Upper lobe of right lung (tissue), 1 donor: Measurements from ENCODE around the gene ETV6. TPM values are rescaled to one million over a fixed set of nuclear protein-coding genes. Genes with fewer than 3 reads are reported as not detected.

Experiments
- ATAC-seq: fragments of 200-7000 bp; cut with Tn5 transposase; one replicate; pipeline ENCODE4 v1.9.1; 2020; ENCODE audit warnings: mild to moderate bottlenecking, moderate library complexity
- DNase-seq: peaks from one replicate; pipeline ENCODE4 v3.0.0-alpha.2; 2020
- H3K27ac ChIP-seq: fragments of 200-600 bp; one replicate; pipeline ENCODE4 v1.8.0; 2022
- H3K27me3 ChIP-seq: fragments of 200-600 bp; one replicate; pipeline ENCODE4 v1.8.0; 2022; ENCODE audit warnings: mild to moderate bottlenecking
- H3K36me3 ChIP-seq: fragments of 200-600 bp; one replicate; pipeline ENCODE4 v1.8.0; 2022
- H3K4me1 ChIP-seq: fragments of 200-600 bp; one replicate; pipeline ENCODE4 v1.8.0; 2022
- H3K4me3 ChIP-seq: fragments of 200-600 bp; one replicate; pipeline ENCODE4 v1.8.0; 2022; ENCODE audit warnings: mild to moderate bottlenecking
- H3K9me3 ChIP-seq: fragments of 200-600 bp; one replicate; pipeline ENCODE4 v1.8.0; 2022
- intact Hi-C: fragments of 100-400 bp; cut with DNase I; formaldehyde crosslinking; loops from one replicate; pipeline ENCODE4 v1.11.0; 2022
- total RNA-seq: library from RNA; stranded (reverse); fragmentation: NEBNext Ultra II Directional; extraction: Animal tissue kit (Norgen Biotek cat#: 25700); gene quantifications from one replicate; pipeline ENCODE4 v1.2.1, GENCODE V29; 2021
- TF ChIP-seq, protein P1 (sequence below): fragments of 200-600 bp; IDR thresholded peaks from one replicate; pipeline ENCODE4 v1.8.0; 2022; ENCODE audit warnings: antibody characterized with exemption
- donor health status: DM: no; HTN: yes; CAD: no; lungs with severe emphysema.

Gene ETV6
- total RNA-seq, 1 donor from 2014 or later: 45.0 TPM

- Histone ChIP-seq H3K9me3 (no peaks in the 10 kb centered on the region), H3K4me1 (peaks cover 21% of the 10 kb centered on the region), H3K27me3 (no peaks in the 10 kb centered on the region), H3K36me3 (peaks cover 34% of the 10 kb centered on the region), H3K27ac (peak overlapping the region; percentile 63), H3K4me3 (no peak overlapping the region)
- ATAC-seq (peak; percentile 82), DNase-seq (no peak)
- intact Hi-C loops: no loop called here
- TF ChIP-seq, protein P1, sequence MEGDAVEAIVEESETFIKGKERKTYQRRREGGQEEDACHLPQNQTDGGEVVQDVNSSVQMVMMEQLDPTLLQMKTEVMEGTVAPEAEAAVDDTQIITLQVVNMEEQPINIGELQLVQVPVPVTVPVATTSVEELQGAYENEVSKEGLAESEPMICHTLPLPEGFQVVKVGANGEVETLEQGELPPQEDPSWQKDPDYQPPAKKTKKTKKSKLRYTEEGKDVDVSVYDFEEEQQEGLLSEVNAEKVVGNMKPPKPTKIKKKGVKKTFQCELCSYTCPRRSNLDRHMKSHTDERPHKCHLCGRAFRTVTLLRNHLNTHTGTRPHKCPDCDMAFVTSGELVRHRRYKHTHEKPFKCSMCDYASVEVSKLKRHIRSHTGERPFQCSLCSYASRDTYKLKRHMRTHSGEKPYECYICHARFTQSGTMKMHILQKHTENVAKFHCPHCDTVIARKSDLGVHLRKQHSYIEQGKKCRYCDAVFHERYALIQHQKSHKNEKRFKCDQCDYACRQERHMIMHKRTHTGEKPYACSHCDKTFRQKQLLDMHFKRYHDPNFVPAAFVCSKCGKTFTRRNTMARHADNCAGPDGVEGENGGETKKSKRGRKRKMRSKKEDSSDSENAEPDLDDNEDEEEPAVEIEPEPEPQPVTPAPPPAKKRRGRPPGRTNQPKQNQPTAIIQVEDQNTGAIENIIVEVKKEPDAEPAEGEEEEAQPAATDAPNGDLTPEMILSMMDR: no peak
These were observed 235.2 kb downstream of the ETV6 start for GRCh38 chr12:11884706-11885105.

DNA sequence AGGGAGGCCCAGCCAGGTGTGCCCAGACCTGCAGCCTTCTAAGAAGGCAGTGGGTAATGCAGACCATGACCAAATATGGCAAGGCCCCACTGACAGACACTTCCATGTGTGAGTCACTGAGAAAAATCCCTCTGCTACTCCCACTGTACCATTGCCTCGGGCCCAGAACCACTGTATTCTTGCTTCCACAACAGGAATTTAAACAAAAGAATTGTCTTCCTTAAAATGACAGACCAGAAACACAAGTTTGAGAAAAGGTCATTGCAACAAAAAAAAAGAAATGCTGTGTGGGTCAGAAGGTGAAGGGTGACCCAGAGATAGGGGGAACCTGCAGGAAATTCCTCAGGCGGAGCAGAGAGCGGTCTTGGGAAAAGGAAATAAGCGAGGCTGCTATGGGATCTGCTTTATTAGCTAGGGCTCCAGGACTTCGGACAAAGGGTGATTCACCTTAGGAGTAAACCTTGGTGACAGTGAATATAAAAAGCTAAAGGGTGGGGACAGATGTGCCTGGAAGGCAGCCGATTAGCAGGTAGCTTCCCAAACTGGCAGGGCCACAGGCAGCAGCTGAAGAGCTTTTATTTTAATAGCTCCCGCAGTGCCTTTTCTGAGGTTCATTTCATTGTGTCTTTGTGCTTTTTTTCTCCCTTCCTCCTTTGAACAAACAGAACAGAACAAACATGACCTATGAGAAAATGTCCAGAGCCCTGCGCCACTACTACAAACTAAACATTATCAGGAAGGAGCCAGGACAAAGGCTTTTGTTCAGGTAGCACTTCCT lies 236.0 kb downstream of the ETV6 start:
- no peak overlapping the region for H3K4me3 ChIP-seq
- peaks cover 34% of the 10 kb centered on the region for H3K36me3 ChIP-seq
- no peaks in the 10 kb centered on the region for H3K27me3 ChIP-seq
- TF ChIP-seq, protein P1: no peak
- peaks cover 17% of the 10 kb centered on the region for H3K4me1 ChIP-seq
- intact Hi-C loops: no loop called here
- ATAC-seq (peak; percentile 58), DNase-seq (no peak)
- no peaks in the 10 kb centered on the region for H3K9me3 ChIP-seq
- peak overlapping the region; percentile 63 for H3K27ac ChIP-seq

- no peak overlapping the region for H3K4me3 ChIP-seq
- H3K9me3 ChIP-seq: no peaks in the 10 kb centered on the region
- TF ChIP-seq, protein P1: no peak
- ATAC-seq (no peak), DNase-seq (no peak)
- no peaks in the 10 kb centered on the region for H3K27me3 ChIP-seq
- peaks cover 40% of the 10 kb centered on the region for H3K36me3 ChIP-seq
- H3K27ac ChIP-seq: no peak overlapping the region
- H3K4me1 ChIP-seq: peaks cover 17% of the 10 kb centered on the region
- intact Hi-C loops: no loop called here
These were observed 236.9 kb downstream of the ETV6 start for GRCh38 chr12:11886339-11886738.

DNA sequence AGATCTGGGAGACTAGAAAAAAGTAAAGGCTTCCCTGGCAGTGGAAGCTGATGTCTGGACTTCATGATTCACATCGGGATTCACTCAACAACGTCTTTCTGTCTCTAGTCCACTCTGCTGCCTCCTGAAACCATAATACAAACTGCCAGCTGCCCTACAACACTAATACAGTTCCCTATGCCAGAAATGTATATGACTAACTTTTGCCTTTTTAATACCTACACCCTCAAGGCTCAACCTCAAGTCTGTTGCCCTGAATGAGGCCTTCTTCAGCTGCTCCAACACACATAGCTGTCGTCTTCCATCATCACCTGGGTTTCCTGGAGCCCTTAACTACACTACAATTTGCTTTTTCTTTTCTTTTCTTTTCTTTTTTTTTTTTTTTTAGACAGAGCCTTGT lies 238.6 kb downstream of the ETV6 start:
- H3K27me3 ChIP-seq: no peaks in the 10 kb centered on the region
- H3K4me3 ChIP-seq: no peak overlapping the region
- no peak for DNase-seq
- peaks cover 17% of the 10 kb centered on the region for H3K4me1 ChIP-seq
- peaks cover 48% of the 10 kb centered on the region for H3K36me3 ChIP-seq
- TF ChIP-seq, protein P1: no peak
- H3K9me3 ChIP-seq: no peaks in the 10 kb centered on the region
- no peak overlapping the region for H3K27ac ChIP-seq
- ATAC-seq: no peak
- intact Hi-C loops: no loop called here

GRCh38 chr12:11891346-11891745 lies 241.9 kb downstream of the ETV6 start:
- DNase-seq (no peak), ATAC-seq (no peak)
- intact Hi-C loops: no loop called here
- Histone ChIP-seq H3K27me3 (no peaks in the 10 kb centered on the region), H3K9me3 (no peaks in the 10 kb centered on the region), H3K4me3 (no peak overlapping the region), H3K36me3 (peaks cover 50% of the 10 kb centered on the region), H3K27ac (no peak overlapping the region), H3K4me1 (peaks cover 5% of the 10 kb centered on the region)
- TF ChIP-seq, protein P1: no peak
